ENCODE results near the gene PTPRM. TPM values are rescaled to one million over a fixed set of nuclear protein-coding genes. Genes with fewer than 3 reads are reported as not detected.
"Not testable (repeated sequence)": the region's sequence is repeated elsewhere in the genome, so short reads cannot be mapped to it uniquely, and the experiment has no call there.

PTPRM gene
- total and polyA plus RNA-seq, 9 donors, result 61.7 to 91.5 (median 66.4) TPM

DNA sequence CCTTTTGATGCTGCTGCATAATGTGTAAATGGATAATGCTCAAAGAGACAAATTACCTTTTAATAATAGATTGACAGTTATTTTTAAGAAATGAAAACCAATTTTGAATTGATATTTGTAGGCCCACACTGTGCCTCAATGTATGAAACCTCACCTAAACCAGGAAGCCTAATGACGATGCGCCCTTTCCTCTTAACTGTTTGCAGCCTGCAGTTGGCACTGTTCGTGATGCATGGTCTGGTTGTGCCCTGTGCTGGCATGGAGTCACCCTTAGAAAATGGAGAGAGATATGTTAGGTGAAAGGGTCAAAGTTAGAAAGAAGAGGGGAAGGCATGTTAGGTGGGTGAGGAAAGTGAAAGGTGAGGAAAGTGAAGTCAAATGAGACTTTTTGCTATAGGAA, 390.2 kb downstream of the PTPRM start:
- no peak for DNase-seq
- Histone ChIP-seq H3K27me3 (ENCODE audit: control insufficient read depth, insufficient read depth, low read length) (no peaks in the 10 kb centered on the region), H3K36me3 (ENCODE audit: control insufficient read depth, insufficient read depth, low read length) (peaks cover 2% of the 10 kb centered on the region), H3K27ac (ENCODE audit: low read length) (no peak overlapping the region), H3K9me3 (replicated peaks; ENCODE audit: control insufficient read depth, low read depth, low read length) (no peaks in the 10 kb centered on the region), H3K4me3 (ENCODE audit: low read length) (no peak overlapping the region), H3K4me1 (ENCODE audit: control insufficient read depth, insufficient read depth, low read length) (no peaks in the 10 kb centered on the region)
- 71% methylated on average over 3 of the region's 3 CpGs for WGBS (ENCODE audit: insufficient coverage)

DNA sequence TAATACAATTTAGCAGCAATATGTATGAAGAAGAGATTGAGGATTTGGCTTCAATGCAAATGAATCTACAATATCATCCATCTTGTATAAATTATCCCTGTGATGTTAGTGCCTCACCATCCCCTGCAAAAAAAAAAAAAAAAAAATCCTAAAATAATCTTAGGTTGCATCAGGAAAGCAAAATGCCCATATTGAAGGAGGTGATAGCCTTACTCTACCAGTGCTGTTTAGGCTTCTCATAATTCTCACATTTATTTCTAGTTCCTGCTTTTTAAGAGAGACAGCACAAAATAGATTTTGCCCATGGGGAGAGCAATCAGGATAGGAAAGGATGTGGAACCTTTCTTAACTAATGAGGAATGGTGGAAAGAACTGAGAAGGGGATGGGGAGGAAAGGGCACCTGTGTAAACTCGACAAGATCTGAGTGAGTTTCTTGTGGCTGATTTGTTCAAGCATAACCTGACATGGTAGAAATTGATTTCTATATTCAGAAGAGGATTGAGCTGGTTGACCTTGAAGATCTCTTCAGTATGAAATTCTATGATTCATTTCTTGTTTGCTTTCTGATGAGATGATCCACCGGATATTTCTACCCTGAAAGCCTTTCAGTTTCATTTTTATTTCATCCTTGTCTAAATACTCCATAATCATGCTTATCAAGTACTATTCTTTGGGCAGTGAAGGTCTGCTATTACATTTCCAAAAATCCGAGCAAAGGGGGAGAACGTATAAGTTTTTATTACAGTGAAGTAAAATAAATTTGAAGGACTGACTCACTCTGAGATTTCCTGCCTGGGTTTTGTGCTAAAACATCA, 391.2 kb downstream of the PTPRM start:
- H3K4me3 ChIP-seq (ENCODE audit: low read length), result no peak overlapping the region

DNA sequence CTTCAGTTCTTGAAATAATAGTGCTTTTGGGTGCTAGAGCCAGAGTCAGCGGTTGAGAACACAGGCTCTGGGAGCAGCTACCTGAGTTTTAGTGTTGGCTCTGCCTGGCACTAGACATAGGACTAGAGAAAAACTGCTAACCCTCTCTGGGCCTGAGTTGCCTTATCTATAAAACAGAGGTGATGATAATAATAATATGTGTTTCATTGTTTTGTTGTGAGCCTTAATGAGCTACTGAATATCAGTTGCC, 391.7 kb downstream of the PTPRM start:
- Histone ChIP-seq H3K36me3 (ENCODE audit: control insufficient read depth, insufficient read depth, low read length) (peaks cover 2% of the 10 kb centered on the region), H3K27me3 (ENCODE audit: control insufficient read depth, insufficient read depth, low read length) (no peaks in the 10 kb centered on the region), H3K27ac (ENCODE audit: low read length) (no peak overlapping the region), H3K4me1 (ENCODE audit: control insufficient read depth, insufficient read depth, low read length) (no peaks in the 10 kb centered on the region), H3K4me3 (ENCODE audit: low read length) (no peak overlapping the region), H3K9me3 (replicated peaks; ENCODE audit: control insufficient read depth, low read depth, low read length) (no peaks in the 10 kb centered on the region)
- 80% methylated on average over 1 of the region's 1 CpG for WGBS (ENCODE audit: insufficient coverage)
- no peak for DNase-seq

More for the DNA sequence above, 391.2 kb downstream of the PTPRM start:
- Histone ChIP-seq H3K27me3 (ENCODE audit: control insufficient read depth, insufficient read depth, low read length) (no peaks in the 10 kb centered on the region), H3K36me3 (ENCODE audit: control insufficient read depth, insufficient read depth, low read length) (peaks cover 2% of the 10 kb centered on the region), H3K4me1 (ENCODE audit: control insufficient read depth, insufficient read depth, low read length) (no peaks in the 10 kb centered on the region), H3K9me3 (replicated peaks; ENCODE audit: control insufficient read depth, low read depth, low read length) (no peaks in the 10 kb centered on the region), H3K27ac (ENCODE audit: low read length) (no peak overlapping the region)
- WGBS (ENCODE audit: insufficient coverage), result no CpG with 5 or more reads among the region's 4 CpGs
- no peak for DNase-seq

DNA sequence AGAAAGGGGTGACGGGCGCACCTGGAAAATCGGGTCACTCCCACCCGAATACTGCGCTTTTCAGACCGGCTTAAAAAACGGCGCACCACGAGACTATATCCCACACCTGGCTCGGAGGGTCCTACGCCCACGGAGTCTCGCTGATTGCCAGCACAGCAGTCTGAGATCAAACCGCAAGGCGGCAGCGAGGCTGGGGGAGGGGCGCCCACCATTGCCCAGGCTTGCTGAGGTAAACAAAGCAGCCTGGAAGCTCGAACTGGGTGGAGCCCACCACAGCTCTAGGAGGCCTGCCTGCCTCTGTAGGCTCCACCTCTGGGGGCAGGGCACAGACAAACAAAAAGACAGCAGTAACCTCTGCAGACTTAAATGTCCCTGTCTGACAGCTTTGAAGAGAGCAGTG, 399.6 kb downstream of the PTPRM start:
- H3K4me3 ChIP-seq (ENCODE audit: low read length); H3K4me1 ChIP-seq (ENCODE audit: control insufficient read depth, insufficient read depth, low read length); H3K36me3 ChIP-seq (ENCODE audit: control insufficient read depth, insufficient read depth, low read length); H3K27ac ChIP-seq (ENCODE audit: low read length); DNase-seq; H3K27me3 ChIP-seq (ENCODE audit: control insufficient read depth, insufficient read depth, low read length); H3K9me3 ChIP-seq (replicated peaks; ENCODE audit: control insufficient read depth, low read depth, low read length): not testable (repeated sequence)
- WGBS (ENCODE audit: insufficient coverage), result no CpG with 5 or more reads among the region's 18 CpGs

DNA sequence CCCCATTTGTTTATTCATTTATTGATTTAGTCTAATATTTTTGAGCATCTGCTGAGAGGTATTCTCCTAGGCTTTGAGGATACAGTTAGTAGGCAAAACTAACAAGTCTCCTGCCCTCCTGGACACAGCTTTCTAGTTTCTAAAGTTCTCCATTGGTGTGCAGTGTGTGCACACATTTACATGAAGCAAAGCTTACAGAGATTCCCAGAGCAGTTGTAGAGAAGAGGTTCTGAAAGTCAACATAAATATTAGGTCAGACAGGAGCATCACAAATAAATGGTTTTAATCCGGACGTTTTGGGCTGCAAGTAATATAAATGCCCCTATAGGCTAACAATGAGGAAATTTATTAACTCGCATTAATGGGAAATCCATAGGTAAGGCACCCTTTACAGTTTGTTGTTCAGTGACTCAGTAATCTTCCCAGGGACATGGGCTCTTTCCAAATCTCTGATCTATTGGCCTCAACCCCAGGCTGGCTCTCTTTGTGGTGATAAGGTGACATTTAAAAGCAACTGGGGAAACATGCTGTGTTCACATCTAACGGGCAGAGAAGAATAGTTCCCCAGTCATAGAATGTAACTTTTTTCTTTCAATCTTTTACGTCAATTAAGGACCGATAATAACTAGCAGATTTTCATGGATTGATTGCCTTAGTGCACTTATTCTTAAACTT, 407.2 kb downstream of the PTPRM start:
- no peak for DNase-seq
- Histone ChIP-seq H3K9me3 (replicated peaks; ENCODE audit: control insufficient read depth, low read depth, low read length) (no peaks in the 10 kb centered on the region), H3K36me3 (ENCODE audit: control insufficient read depth, insufficient read depth, low read length) (no peaks in the 10 kb centered on the region), H3K27me3 (ENCODE audit: control insufficient read depth, insufficient read depth, low read length) (no peaks in the 10 kb centered on the region), H3K4me3 (ENCODE audit: low read length) (no peak overlapping the region), H3K27ac (ENCODE audit: low read length) (no peak overlapping the region), H3K4me1 (ENCODE audit: control insufficient read depth, insufficient read depth, low read length) (no peaks in the 10 kb centered on the region)
- WGBS (ENCODE audit: insufficient coverage), result 86% methylated on average over 2 of the region's 6 CpGs

DNA sequence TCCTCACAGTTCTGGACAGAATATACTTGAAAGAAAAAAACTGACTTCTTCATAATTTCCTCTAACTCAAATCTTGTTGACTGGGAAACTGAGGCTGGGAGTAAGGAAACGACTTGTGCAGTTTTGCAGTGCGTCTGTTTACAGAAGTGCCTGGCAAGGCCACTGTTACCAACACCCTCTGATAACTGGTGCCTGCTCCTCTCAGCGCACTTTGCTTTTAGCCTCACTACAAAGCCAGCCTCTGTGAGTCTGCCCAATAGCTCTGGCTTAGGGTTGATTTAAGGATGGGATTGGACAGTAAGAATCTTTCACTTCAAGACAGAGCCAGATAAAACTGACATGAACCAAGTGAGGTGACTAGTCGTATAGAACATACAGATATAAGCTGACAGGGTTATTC, 410.8 kb downstream of the PTPRM start:
- Histone ChIP-seq H3K4me1 (ENCODE audit: control insufficient read depth, insufficient read depth, low read length) (no peaks in the 10 kb centered on the region), H3K4me3 (ENCODE audit: low read length) (no peak overlapping the region), H3K36me3 (ENCODE audit: control insufficient read depth, insufficient read depth, low read length) (no peaks in the 10 kb centered on the region), H3K9me3 (replicated peaks; ENCODE audit: control insufficient read depth, low read depth, low read length) (no peaks in the 10 kb centered on the region), H3K27ac (ENCODE audit: low read length) (no peak overlapping the region), H3K27me3 (ENCODE audit: control insufficient read depth, insufficient read depth, low read length) (no peaks in the 10 kb centered on the region)
- WGBS (ENCODE audit: insufficient coverage), result no CpG with 5 or more reads among the region's 4 CpGs
- DNase-seq, result no peak

DNA sequence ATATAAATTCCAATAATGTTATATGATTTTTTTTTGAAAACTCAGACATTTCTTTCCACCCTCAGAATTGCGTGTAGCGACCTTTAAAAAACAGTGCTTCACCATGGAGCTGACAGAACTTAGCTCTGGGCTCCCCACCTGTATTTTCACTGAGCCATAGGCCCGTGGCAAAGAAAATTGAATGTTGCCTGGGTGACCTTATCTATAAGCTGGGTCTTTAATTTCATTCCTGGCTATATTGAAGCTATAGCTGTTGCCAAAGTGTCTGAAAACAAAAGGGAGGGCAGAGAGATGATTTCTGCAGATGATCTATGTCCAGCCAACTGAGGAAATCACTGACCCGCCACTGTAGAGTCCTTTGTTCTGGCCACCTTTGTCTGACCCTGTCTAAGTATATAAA, 411.7 kb downstream of the PTPRM start:
- Histone ChIP-seq H3K4me3 (ENCODE audit: low read length) (no peak overlapping the region), H3K4me1 (ENCODE audit: control insufficient read depth, insufficient read depth, low read length) (no peaks in the 10 kb centered on the region), H3K9me3 (replicated peaks; ENCODE audit: control insufficient read depth, low read depth, low read length) (no peaks in the 10 kb centered on the region), H3K27ac (ENCODE audit: low read length) (no peak overlapping the region), H3K36me3 (ENCODE audit: control insufficient read depth, insufficient read depth, low read length) (no peaks in the 10 kb centered on the region), H3K27me3 (ENCODE audit: control insufficient read depth, insufficient read depth, low read length) (no peaks in the 10 kb centered on the region)
- no peak for DNase-seq
- WGBS (ENCODE audit: insufficient coverage), result 100% methylated on average over 1 of the region's 4 CpGs

DNA sequence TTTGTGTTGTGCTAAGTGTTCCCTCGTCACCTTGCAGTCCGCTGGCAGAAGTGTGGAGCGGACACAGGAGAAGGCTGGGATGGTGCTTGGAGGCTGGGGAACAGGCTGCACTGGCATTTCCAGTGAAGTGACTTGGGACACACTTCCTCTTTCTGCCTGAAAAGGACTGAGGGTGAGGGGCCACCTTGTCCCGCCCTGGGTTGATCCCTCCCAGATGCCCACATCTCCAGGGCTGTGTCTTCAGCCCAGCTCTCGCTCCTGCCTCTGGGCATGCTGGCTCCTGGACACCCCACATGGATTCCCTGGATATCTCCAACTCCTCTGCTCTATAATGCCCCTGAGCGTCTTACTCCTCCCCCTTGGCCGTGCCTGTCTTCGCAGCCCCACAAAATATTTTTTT, 412.6 kb downstream of the PTPRM start:
- Histone ChIP-seq H3K4me3 (ENCODE audit: low read length) (no peak overlapping the region), H3K9me3 (replicated peaks; ENCODE audit: control insufficient read depth, low read depth, low read length) (no peaks in the 10 kb centered on the region), H3K27me3 (ENCODE audit: control insufficient read depth, insufficient read depth, low read length) (no peaks in the 10 kb centered on the region), H3K4me1 (ENCODE audit: control insufficient read depth, insufficient read depth, low read length) (no peaks in the 10 kb centered on the region), H3K36me3 (ENCODE audit: control insufficient read depth, insufficient read depth, low read length) (no peaks in the 10 kb centered on the region), H3K27ac (ENCODE audit: low read length) (no peak overlapping the region)
- whole genome bisulfite sequencing (ENCODE audit: insufficient coverage), result 92% methylated on average over 8 of the region's 8 CpGs
- no peak for DNase-seq

DNA sequence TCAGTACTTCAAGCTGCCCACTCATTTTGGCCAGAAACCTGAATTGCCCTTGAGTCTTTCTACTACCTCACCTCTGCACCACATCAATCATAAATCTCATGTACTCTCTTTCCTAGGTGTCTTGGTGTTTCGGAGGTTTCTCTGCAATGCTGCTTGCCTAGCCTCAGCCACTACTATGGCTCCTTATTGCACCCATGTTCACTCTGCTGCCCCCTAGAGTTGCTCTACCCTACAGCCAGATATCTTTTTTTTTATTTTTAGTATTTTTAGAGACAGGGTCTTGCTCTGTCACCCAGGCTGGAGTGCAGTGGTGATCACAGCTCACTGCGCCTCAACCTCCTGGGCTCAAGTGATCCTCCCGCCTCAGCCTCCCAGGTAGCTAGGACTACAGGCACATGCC, 413.0 kb downstream of the PTPRM start:
- no peak overlapping the region for H3K4me3 ChIP-seq (ENCODE audit: low read length)
- H3K9me3 ChIP-seq (replicated peaks; ENCODE audit: control insufficient read depth, low read depth, low read length), result no peaks in the 10 kb centered on the region
- no peaks in the 10 kb centered on the region for H3K36me3 ChIP-seq (ENCODE audit: control insufficient read depth, insufficient read depth, low read length)
- no peak overlapping the region for H3K27ac ChIP-seq (ENCODE audit: low read length)
- H3K27me3 ChIP-seq (ENCODE audit: control insufficient read depth, insufficient read depth, low read length), result no peaks in the 10 kb centered on the region
- DNase-seq, result no peak
- WGBS (ENCODE audit: insufficient coverage), result 93% methylated on average over 3 of the region's 3 CpGs
- H3K4me1 ChIP-seq (ENCODE audit: control insufficient read depth, insufficient read depth, low read length), result no peaks in the 10 kb centered on the region

DNA sequence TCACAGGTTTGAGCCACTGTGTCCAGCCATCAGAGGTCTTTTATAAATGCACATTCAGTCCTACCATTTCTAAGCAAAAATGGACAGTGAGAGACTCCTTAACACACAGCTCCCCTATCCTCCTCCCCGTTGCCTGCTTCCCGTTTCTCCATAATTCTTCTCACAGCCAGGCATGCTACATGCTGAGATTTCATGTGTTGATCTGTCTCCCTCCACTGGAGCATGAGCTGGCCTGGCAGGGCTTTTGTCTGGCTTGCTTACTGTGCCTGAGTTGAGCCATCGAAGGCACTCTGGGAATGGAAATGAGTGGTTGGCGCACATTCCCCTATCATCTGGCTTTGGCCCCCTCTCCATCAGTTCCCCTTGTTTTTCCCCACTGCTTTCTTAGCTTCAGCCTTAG, 413.5 kb downstream of the PTPRM start:
- no peaks in the 10 kb centered on the region for H3K36me3 ChIP-seq (ENCODE audit: control insufficient read depth, insufficient read depth, low read length)
- no peak for DNase-seq
- H3K27ac ChIP-seq (ENCODE audit: low read length), result no peak overlapping the region
- WGBS (ENCODE audit: insufficient coverage), result 85% methylated on average over 2 of the region's 4 CpGs
- no peaks in the 10 kb centered on the region for H3K27me3 ChIP-seq (ENCODE audit: control insufficient read depth, insufficient read depth, low read length)
- no peak overlapping the region for H3K4me3 ChIP-seq (ENCODE audit: low read length)
- no peaks in the 10 kb centered on the region for H3K4me1 ChIP-seq (ENCODE audit: control insufficient read depth, insufficient read depth, low read length)
- no peaks in the 10 kb centered on the region for H3K9me3 ChIP-seq (replicated peaks; ENCODE audit: control insufficient read depth, low read depth, low read length)

DNA sequence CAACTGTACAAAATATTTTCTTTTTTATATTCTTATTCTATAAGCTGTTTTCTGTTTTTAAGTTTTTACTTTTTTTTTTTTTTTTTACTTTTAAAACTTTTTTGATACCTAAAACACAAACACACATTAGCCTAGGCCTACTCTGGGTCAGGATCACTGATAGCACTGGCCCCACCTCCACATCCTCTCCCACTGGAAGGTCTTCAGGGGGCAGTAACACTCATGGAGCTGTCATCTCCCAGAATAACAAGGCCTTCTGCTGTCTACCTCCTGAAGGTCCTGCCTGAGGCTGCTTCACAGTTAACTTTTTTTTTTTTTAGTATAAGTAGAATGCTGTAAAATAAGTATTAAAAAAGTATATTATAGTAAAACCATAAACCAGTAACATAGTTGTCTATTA, 415.1 kb downstream of the PTPRM start:
- no peaks in the 10 kb centered on the region for H3K4me1 ChIP-seq (ENCODE audit: control insufficient read depth, insufficient read depth, low read length)
- H3K36me3 ChIP-seq (ENCODE audit: control insufficient read depth, insufficient read depth, low read length), result no peaks in the 10 kb centered on the region
- no peak overlapping the region for H3K4me3 ChIP-seq (ENCODE audit: low read length)
- H3K9me3 ChIP-seq (replicated peaks; ENCODE audit: control insufficient read depth, low read depth, low read length), result no peaks in the 10 kb centered on the region
- no peaks in the 10 kb centered on the region for H3K27me3 ChIP-seq (ENCODE audit: control insufficient read depth, insufficient read depth, low read length)
- no peak for DNase-seq
- H3K27ac ChIP-seq (ENCODE audit: low read length), result no peak overlapping the region

Data from muscle of leg (tissue), 11 donors.